ENCODE data around the gene NRXN2.

NRXN2 gene

GRCh38 chr11:64742889-64743590, 20.0 kb upstream of the NRXN2 start:
- no peak for DNase-seq

- no peak for DNase-seq
Measured at GRCh38 chr11:64742087-64742888, 19.3 kb upstream of the NRXN2 start.

- peak; percentile 38 for DNase-seq
Measured at GRCh38 chr11:64741375-64742086, 18.5 kb upstream of the NRXN2 start.

- no peak for DNase-seq
Measured at GRCh38 chr11:64739871-64740270, 16.9 kb upstream of the NRXN2 start.

DNA sequence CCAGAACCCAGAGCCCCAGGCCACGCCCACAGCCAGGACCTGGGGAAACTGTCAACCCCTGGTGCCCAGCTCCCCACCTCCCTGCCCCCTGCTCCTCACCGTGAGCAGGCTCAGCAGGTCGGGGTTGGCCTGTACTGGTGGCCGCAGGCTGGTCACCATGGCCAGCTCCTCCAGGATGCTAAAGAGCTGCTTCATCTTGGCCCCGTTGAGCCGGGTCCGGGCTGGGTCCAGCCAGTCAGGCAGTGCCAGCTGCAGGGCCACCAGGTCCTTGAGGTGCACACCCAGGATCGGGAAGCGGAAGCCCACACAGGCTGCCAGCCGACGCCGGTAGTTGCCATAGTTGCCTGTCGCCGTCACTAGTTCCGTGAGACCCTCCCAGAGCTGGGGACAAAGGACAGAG, 13.7 kb upstream of the NRXN2 start:
- DNase-seq: no peak

- no peak for DNase-seq
Measured at GRCh38 chr11:64735725-64736259, 12.8 kb upstream of the NRXN2 start.

- no peak for DNase-seq
Measured at GRCh38 chr11:64734811-64735724, 12.1 kb upstream of the NRXN2 start.

GRCh38 chr11:64731601-64732000, 8.6 kb upstream of the NRXN2 start:
- no peak for DNase-seq

GRCh38 chr11:64729851-64730382, 6.9 kb upstream of the NRXN2 start:
- no peak for DNase-seq

GRCh38 chr11:64728757-64729365, 5.9 kb upstream of the NRXN2 start:
- DNase-seq: no peak

DNA sequence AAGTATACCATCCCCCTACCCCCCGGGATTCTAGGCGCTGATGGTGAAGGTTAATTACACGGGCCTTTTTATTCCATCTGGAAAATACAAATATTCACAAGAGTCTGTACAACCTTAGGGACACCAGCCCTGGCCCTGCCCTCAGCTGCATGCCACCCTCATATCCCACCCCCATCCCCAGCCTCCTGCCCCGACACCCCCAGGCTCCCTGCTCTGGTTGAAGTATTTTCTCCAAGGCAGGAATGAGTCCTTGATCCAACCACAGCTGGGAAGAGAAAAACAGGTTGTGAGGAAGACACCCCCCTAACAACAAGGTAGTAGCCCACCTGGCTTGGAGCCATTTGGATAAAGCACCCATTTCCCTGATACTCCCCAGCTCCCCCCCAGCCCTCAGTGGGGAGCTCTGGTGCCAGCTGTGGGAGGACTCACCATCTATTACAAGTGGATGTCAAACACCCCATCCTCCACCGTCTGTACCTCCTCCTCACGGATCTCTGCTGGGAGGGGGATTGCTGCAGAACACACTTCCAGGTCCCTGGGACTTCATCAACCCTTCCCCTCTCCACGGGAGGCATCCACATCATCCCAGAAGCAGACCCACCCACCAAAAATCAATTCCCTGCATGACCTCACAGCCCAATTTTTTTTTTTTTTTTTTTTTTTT, 4.0 kb upstream of the NRXN2 start:
- DNase-seq: no peak

GRCh38 chr11:64726211-64726641, 3.2 kb upstream of the NRXN2 start:
- no peak for DNase-seq

GRCh38 chr11:64724863-64725532, 2.0 kb upstream of the NRXN2 start:
- DNase-seq: no peak

DNA sequence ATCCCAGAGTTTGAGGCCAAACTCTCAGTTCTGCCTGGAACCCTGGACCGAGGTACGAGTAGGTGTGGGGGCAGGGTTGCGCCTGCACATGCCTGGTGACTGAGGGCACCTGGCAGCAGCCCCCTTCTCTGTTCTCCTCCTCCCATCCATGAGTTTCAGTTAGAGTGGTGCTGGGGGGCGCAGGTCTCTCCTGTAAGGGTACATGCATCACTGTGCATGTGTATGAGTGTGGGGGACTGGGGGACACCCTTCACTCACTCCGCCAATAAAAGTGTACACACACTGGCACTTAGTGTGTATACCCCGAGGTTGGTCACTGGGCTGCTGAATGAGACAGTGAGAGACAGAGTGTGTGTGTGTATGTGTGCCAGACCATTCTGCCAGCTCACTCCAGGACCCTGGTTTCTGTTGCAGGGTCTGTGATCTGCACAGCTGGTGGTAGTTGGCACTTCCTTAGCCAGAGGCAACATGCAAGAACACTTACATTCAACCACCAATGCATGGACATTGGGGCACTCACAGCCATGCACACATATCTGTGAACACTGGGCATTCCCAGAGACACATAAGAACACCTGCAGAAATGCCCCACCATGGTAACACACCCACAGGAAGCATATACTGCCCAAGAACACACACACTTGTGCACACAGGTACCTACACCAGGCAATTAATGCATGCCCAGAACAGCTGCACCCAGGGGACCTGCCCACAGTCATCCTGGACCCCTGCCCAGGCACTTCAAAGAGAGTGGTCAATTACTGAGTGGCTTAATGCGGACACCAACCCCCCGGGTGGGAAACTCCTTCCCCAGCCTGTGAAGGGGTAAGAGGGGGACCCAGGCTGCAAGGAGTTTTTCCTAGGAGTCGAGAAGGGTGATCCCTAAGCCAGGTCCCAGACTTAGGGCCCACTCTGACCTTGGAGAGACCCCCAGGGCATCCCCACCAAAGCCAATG, 1.2 kb upstream of the NRXN2 start:
- no peak for DNase-seq

DNA sequence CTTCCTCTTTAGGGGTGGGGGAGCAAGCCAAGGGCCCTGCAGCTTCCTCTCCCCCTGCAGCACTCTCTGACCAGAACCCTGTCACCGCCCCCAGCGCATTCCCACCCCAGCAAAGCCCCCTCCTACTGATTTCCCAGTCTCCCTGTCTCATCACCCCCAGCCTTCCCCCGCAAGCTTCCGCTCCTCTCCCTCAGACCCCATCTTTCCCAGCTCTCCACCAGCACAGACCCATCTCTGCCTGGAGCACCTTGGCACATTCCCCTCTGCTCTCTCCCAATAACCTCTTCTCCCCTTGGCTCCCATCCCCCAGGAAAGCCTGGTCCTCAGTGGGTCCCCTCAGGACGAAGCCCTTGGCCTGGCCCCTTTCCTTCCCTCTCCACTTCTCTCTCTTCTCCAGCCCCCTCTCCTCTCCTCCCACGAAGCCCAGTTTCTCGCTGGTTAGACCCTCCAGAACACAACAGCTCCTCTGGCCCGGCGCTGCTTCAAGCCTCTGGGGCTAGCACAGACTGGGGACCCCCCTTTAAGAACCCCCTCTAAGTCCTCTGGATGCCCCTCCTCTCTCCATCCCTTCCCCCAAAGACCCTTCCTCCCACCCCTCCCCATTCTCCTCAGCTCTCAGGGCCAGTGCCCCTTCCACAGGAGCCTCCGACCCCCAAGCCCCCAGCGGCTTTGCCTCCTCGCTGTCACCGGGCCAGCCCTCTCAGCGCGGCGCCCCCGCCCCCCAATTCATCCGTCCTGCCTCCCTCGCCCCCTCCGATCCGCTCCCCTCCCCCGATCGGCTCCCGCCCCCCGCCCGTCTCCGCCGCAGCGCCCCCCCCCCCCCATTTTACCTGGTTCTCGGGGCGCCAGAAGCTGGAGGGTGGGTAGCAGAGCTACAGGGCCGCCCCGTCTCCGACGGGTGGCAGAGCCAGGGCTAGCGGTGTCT, 594 bp downstream of the NRXN2 start:
- no peak for DNase-seq

GRCh38 chr11:64721359-64721699, 1.7 kb downstream of the NRXN2 start:
- DNase-seq: no peak

DNA sequence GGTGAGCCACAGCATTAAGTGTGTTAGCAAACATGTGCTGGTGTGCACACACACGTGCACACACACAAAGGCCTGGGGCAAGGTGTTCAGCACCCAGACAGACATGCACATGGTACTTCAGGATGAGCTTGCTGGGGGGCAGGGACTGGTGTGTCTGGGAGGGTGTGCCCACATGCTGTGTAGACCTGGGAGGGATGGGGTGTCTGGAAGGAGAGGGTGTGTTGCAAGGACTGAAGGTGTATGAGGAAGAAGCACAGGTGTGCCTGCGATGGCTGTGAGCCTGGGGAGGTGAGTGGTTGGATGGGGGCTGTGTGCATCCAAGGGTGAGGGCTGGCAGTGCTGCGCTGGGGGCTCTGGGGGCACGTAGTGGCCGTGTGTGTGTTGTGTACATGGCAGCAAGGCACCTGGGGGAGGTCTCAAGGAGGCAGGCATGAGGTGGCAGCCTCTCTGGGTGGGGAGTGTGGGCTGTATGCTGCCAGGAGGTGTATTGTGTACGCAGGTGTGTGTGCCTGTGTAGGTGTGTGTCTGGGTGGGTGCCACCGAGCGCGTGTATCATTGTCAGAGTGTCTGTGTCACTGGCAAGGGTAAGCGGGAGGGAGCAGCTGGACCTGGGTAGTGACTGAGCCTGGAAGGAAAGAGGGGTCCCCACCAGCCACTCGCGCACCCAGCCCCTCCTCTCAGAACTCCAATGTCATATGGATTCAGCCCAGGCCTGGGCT, 2.2 kb downstream of the NRXN2 start:
- DNase-seq: no peak

- no peak for DNase-seq
Measured at GRCh38 chr11:64720167-64720566, 2.8 kb downstream of the NRXN2 start.

Measured in DMS153 (cell line).